HTR-8/SVneo (cell line): ENCODE results near the gene CCDC190.
A peak's percentile ranks its signal among the peaks of the same experiment; 100 is the strongest.

Source experiments
- DNase-seq: peaks from one replicate; pipeline ENCODE4 v3.0.0; 2011; ENCODE audit warnings: low spot score, mixed read lengths; ENCODE audit not compliant: insufficient read length
- FAIRE-seq: peaks from 2 replicates; lab custom pipeline; 2011; peaks lifted over from hg19 to GRCh38; lab: Jason Lieb, UNC

The CCDC190 gene, protein sequence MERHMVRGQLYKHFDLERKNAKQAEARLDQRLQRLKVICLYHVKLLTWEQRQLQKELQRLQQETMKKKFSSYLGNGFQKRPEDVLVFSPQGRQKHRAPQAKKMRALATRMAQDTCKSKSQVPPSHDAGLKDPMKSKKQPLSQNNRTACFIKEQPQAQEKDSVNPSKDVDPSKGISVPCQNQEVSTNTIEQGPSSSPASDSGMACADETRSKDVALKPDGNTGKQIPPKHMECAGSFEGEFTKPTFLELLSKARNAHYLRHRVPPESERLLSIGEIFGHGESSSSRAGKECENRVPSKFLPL

DNA sequence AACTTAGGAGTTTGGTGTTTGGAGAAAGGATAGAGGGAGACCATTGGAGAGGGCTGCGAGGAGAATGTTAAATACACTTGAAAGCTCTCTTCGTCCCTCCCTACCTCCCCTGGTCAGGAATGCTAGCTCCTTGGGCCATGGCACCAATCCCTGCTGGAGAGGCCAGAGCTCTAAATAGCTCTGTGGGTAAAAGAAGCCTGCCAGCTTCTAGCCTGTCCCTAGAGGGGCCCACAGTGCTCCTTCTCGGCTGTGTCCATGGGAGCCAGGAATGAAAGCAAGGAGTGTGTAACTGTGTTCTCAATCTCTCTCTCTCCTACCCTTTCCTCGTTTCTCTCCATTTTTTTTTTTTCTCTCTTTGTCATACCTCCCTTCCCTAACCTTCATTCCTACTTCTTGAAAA lies at the start of gene CCDC190:
CCDC190 (minus strand) TSS at position 75 of the 400 bp plus-strand sequence. CDS start 1,529 bp downstream, outside the sequence.
- DNase-seq (no peak), FAIRE-seq (no peak)

DNA sequence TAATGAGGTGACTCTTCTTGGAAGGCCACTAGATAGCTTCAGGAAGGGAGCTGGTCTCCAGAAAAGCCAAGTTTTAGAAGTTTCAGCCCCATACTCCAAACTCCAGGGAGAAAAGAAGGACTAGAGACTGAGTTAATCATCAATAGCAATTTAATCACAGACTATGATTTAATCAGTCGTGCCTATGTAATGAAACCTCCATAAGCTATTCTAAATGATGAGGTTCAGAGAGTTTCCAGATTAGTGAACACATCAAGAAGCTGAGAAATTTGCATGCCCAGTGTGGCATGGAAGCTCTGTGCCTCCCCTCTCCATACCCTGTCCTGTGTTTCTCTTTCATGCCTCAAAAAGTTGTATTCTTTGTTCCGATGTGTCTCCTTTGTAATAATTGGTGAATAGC lies 49.2 kb upstream of the CCDC190 start:
- DNase-seq (no peak), FAIRE-seq (no peak)

DNA sequence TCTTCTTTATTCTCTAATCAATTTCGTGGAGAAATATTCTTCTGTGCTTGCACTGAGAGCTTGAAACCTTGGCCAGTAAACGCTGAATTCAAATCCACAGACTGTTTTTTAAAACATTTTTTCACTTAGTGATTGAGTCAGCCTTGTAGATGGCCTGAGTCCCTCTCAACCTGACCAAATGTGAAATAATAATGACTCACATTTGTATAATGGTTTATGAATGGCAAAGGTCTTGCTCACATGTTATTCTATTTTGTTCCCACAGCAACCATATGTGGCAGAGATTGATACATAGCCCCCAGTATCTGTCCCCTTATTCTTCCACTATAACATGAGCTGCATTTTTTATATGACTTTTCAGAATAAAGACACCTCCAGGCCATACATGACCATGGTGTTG lies 47.8 kb upstream of the CCDC190 start:
- FAIRE-seq = no peak
- peak; percentile 7 for DNase-seq

DNA sequence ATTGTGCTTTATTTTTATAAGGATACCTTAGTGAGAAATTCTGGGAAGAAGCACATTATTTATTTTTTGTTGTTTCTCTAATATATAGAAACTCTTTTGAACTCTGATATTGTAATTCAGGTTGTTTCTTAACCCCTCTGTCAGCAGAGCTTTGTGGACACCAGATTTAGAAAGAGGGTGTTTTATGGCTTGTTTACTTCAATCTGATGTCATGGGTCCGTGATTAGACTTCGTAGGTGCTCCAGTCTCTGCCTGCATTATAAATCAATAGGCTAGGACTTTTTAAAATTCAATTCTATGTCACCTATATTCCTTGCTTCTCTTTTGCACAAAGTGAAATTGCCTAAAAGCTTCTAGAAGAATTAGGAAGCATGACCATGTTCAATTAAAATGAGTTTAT lies 47.3 kb upstream of the CCDC190 start:
- no peak for DNase-seq

DNA sequence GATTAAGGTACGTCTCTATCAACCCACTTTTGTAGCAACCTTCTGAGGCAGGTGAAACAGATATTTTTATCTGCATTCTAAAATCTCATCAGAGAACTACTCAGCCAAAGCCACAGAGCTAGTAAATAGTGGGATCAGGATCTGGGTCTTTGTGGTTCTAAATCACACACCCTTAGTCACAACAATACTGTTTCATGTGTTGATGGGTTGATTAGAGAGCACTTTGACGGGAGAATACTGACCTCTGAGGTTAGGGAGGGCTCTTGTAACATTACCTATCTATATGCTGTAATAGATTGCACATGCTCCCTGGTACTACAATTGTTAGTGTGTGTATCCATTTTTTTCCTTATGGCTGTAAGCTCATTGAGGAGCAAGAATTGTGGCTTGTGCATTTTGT lies 45.5 kb upstream of the CCDC190 start:
- DNase-seq = no peak

More for the DNA sequence above, 47.3 kb upstream of the CCDC190 start:
- FAIRE-seq = no peak

DNA sequence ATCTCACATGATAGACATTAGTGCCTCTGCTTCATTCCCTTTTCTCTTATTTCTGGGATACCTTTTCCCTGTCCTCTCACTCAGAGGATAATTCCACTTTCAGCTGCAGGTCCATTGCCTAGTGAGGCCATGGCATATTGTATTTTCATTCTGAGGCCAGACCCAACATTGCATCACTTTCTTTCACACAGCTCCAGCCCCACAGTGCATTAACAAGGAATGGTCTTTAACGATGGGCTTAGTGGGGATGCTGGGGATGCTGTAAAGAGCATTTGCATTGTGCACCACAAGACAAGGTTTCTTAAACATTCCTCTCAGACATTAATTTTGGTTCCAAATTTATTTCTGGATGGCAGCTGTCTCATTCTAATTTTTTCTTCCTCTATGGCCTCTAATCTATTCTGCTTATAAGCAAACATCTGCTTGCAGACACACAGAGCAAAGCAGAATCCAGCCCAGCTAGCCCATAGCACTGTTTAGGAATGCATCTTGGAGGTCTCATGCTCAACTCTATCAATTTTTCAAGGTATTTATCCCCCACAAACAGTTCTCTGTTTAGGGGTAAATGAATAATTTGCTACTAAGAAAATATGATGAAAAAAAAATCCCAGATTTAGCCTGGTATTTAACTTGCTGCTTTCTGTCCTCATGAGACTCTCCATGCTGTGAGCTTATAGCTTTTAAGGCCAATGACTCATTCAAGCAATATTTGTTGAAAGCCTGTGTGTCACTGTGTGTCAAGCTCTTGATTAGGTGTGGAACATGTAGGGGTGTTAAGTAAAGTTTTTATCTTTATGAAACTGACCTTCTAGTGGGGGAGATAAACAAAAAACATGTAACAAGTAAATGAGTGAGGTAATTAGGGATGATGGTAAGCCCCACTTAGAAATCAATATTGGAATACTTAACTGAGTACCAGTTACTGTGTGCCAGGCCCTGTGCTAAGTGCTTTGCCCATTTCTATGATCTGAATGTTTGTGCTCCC lies 44.5 kb upstream of the CCDC190 start:
- peak; percentile 6 for DNase-seq
- no peak for FAIRE-seq

More for the DNA sequence above, 45.5 kb upstream of the CCDC190 start:
- FAIRE-seq = no peak

DNA sequence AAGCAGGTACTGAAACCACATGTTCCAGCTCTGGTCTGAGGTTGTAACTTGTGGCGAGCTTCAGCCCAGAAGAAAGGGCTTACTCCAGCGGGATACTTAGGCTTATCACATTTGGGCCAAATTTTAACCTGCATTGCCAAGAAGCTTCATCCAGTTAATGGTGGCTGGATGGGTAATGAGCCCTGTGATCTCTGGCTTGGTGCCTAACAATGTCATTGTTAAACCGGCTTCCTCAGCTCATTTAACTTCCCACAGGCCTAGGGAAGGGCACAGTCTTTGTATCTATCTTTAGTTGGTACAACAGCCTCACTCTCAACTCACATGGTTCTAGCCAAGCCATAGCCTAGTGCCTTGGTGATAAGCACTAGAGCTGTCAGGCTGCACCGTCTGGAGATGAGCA lies 43.6 kb upstream of the CCDC190 start:
- no peak for DNase-seq
- no peak for FAIRE-seq

DNA sequence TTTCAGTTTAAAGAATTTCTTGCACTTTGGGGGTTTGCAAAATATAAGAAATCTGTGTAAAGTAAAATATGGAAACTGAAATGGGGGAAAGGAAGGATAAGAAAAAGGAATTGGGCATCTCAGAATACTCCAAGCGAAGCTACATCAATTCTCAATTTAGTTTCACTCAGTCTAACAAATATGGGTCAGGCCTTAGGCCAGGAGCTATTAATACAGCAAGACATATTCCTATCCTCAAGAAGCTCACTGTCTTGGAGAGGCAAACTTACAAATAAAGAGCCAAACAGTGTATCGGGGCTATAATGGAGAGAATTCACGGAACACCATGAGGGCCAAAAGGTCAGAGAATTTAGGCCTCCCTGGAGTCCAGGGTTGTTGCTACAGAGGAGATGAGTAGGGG lies 43.0 kb upstream of the CCDC190 start:
- FAIRE-seq = no peak
- no peak for DNase-seq

DNA sequence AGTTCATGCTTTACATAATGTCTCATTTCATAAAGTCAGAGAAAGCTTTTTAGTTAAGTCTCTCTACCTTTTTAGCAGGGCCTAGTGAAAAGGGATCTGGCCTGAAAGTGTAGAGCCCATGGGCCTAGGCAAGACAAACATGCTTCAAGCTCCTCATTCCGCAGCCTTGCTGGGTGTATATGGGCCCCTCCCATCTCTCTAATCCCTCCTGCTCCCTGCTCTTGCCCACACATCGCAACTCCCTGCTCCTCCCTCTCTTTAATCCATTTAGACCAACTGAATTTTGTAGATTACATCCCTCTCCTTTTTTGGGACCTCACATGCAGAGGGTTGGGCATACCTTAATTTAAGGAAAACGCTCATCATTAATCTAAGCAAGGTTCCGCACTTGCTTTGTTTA lies 42.3 kb upstream of the CCDC190 start:
- FAIRE-seq (no peak), DNase-seq (no peak)

DNA sequence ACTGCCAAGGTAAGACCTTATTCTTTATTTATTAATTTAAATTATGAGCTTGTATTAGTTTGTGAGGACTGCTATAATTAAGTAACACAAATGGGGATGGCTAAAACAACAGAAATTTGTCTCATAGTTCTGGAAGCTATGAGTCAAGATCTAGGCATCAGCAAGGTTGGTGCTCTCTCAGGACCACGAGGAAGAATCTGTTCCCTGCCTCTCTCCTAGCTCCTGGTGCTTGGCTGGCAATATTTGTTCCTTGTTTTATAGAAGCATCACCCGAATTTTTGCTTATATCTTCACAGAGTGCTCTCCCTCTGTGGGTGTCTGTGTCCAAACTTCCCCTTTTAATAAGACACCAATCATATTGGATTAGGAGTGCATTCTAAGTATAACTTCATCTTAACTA lies 41.4 kb upstream of the CCDC190 start:
- DNase-seq (no peak), FAIRE-seq (no peak)

DNA sequence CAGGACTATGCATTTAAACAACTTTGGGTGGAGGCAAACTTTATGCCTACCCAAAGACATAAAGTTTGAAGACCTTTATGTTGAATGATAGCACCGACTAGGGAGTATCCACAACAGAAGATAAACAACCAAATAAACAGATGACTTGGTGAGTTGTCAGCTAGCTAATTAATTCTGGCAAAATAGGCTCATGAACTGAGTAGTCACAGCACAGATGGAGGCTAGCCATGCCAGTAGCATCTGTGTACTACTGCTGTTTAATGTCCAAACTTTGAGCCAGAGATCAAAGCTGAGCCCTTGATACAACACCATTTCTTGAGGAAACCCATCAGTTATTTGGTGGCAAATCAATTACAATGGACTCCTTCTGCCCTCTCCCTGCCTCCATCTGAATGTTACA lies 40.3 kb upstream of the CCDC190 start:
- FAIRE-seq (no peak), DNase-seq (no peak)

DNA sequence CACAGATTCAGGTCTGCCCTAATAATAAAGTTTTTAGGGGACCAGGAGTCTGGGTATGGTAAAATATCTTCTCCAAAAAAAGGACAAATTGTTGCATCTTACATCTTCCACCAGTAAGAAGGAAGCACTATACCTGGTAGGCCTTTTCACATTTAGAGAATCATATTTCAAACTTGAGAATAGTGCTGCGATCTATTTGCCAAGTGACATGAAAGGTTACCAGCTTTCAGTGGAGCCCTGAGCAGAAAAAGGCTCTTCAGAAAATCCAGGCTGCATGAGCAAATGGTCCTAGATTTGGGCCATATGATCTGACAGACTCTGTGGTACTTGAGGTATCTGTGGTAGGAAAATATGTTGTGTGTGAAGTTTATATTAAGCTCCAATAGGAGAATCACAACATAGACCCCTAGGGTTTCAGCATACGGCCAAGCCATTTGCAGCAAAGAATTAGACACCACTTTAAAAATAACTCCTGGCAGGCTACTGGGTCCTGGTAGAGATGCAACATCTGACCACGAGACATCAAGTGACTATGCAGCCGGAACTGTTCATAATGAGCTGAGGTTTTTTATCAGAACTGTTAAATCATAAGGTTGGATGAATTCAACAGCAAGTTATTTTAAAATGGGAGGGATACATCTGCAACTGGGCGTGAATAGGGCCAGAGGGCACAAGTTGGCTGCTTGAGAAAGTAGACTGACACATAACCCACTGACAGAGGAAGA lies 38.6 kb upstream of the CCDC190 start:
- DNase-seq (no peak), FAIRE-seq (no peak)

DNA sequence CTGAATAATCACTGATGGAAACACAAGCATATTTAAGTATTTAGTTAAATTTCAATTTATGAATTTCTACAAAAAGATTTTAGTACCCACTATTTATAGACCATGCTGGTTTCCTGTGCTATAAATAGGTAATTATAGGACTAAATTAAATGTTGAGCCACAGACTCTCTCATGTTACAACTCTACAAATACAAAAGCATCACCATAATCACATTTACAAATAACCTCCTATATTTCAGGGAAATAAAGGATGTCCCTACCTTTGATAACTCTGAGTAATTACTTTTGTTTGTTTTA lies 32.6 kb upstream of the CCDC190 start:
- no peak for FAIRE-seq

DNA sequence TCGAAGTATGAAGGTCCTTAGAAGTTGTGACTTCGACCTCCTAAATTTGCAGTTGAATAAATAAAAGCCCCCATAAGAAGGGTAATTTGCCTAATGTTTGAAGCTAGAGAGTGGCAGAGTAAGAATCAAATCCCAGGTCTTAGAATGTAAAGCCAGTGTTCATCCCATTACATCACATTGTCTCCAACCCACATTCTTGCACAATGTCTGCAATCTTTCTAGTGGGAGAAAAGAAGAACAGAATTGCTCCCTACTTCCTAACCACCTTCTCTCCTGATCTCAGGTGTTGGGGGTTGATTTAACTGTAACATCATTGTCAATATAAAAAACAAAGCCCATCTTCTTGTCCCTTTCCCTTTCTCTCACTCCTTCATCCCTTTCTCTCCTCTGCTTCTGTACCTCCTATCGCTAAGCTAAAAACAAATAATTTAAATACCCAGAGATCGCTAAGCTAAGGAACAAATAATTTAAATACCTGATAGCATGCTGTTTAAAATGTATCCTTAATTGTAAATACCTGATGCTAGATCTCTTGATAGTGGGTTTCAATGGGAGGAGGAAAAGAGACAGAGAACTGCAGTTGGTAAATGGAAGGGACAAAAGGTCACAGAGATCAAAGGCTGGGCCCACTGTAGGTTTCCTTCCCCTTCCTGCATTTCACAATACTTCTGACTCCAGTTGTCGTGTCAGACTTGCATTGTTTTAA lies 32.1 kb upstream of the CCDC190 start:
- DNase-seq (no peak), FAIRE-seq (no peak)

More for the DNA sequence above, 32.6 kb upstream of the CCDC190 start:
- no peak for DNase-seq

DNA sequence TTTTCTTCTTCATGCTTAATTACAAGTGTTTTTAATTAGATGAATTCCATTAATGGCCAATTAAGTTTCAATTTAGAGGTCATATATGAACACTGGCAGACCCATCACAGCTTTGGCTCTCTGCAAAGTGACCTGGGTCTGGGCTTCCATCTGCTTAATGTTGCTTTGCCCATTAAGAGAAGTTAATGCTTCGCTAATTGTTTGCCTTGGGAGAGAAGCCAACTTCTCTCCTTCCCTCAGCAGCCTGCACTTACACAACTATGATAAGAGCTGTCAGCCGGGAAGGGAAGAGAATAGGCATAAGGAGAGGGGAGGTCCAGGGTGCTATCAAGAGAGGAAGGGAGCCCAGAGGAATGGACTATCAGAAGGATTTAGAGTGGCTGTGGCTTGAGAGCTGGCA lies 29.0 kb upstream of the CCDC190 start:
- no peak for DNase-seq
- FAIRE-seq = no peak

DNA sequence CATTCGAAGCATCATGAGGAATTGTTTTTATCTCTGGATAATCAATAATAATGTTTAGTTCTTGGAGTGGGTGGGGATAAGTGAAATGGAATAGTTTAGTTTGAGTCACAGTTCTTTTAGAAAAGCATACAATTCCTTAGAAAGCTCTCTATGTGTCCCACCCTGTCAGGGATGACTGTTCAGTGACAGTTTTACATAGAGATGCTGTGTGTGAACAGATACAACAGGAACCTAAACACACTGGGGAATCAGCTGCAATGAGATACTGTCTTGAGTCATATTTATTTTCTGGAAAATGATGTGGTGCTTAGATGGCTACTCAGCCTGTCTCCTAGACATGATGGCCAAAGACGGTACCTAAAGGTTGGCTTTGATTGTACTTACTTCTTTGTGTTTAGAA lies 25.7 kb upstream of the CCDC190 start:
- FAIRE-seq (no peak), DNase-seq (no peak)

DNA sequence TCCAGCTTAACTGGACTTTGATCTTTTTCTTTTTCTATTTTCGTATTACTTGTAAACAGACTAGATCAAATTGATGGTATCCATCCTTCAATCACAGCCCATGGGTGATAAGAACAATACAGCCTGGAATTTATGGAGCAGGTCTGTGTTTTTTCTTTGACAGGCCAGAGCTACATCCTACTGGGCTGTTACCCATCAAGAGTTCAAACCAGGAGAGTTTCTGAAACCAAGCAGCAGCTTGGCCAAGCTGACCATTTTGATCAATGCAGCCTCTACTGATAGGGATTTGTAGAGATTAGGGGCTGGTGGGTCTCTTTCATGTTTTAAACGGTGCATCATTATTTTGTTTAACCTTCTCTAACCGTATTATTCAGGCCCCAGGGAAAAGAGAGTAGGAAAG lies 24.3 kb upstream of the CCDC190 start:
- no peak for FAIRE-seq
- DNase-seq = no peak

DNA sequence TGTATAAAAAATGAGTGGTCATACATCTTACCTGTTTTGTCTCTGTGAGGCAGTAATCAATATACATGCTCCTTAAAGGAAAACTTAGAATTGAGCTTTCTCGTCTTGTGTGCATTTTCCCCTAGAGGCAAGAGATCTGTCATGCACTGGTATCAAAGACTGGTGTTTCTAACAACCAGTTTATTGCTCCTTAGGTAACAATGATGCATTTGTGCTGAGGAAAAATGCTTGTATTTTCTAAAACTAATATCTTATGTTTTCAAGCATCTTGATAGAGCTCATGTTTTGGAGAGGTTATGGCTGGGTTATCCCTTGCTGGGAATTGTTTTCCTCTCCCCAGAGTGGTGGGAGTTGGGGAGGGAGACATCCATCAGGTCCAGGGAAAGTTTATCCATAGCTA lies 23.9 kb upstream of the CCDC190 start:
- no peak for DNase-seq
- FAIRE-seq = no peak

DNA sequence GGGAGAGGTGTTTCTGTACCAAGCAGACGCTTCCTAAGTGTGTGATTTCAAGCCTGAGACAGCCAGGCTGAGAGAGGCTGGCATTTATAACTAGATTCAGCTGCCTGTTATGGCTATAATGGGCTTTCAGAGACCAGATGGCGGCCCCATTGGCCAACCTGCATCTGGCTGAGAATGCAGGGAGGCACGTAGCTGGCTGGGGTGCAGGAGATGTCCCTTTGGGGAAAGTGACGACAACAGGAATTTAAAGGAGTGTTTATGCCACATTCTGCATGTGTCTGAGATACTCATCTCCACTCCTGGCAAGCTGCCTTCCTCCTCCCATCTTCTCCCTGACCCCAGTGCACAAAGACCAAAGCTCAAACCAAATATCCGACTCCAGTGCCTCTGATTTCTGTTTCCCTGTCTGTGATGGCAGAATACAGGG lies 21.3 kb upstream of the CCDC190 start:
- no peak for FAIRE-seq
- no peak for DNase-seq

DNA sequence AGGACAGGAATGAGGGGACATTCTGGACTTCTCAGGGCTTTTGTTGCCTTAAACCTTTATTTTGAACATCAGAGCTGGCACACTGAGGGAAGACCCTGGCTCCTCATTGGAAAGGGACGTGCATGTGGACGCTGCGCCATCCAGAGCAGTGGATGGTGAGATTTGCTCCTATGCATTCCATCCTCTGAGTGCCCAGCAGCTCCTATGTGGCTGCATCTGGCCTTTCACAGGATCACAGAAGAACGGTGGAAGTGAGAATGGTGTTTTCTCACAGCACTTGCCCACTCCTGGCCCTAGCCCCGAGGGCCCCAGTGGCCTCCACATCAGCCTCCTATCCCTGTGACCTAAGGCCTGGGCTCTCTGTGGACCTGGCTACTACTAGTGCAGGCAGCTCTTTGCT lies 20.6 kb upstream of the CCDC190 start:
- FAIRE-seq (no peak), DNase-seq (no peak)
